Measurements from ENCODE around the gene NRCAM. TPM values are rescaled to one million over a fixed set of nuclear protein-coding genes. Genes with fewer than 3 reads are reported as not detected.

Gene NRCAM
- total and polyA plus RNA-seq, 2 of the 8 experiments (the other 6 are each of a cell fraction or from before 2014, with no cell fraction given) = 2.7 to 3.8 TPM

DNA sequence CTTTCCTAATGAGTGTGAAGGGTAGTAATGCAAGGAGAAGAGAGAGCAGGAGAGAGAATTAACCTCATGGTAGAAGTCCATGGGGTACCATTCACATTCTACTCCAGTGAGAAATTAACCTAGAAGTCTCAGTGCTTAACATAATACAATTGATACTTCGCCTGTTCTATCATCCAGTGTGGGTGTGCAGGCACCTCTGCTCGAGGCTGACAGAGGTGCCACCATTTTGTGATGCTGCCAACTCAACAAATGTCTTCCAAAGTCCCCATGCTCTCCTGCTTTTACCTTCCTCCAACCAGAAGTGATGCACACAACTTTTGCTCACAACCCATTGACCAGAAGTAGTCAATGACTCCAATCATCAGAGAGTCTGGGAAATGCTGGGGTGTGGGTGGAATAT is 207.8 kb downstream of the NRCAM start:
- Histone ChIP-seq H3K36me3 (ENCODE audit: control insufficient read depth in 2 of 4, insufficient read depth in 4 of 4, low read length in 3 of 4) (no peaks in the 10 kb centered on the region), H4K5ac (ENCODE audit: insufficient read length, low read depth, low read length) (no peak overlapping the region), H2BK5ac (ENCODE audit: low read depth, low read length) (no peak overlapping the region), H3K4ac (replicated peaks; ENCODE audit: insufficient read length, low read depth, low read length) (no peak overlapping the region), H3K4me3 (ENCODE audit: extremely low read depth in 1 of 4, insufficient read depth in 2 of 4, low read depth in 3 of 4, low read length in 4 of 4) (no peak overlapping the region), H3K79me2 (ENCODE audit: control insufficient read depth in 1 of 2, insufficient read depth in 2 of 2, low read length in 2 of 2) (no peaks in the 10 kb centered on the region), H3K79me1 (ENCODE audit: low read depth, low read length) (no peaks in the 10 kb centered on the region), H2BK20ac (ENCODE audit: low read length) (no peak overlapping the region), H4K91ac (replicated peaks; ENCODE audit: insufficient read length, low read length) (no peak overlapping the region), H3K56ac (replicated peaks; ENCODE audit: insufficient read length, low read depth, low read length) (no peak overlapping the region), H2BK15ac (ENCODE audit: low read length) (no peak overlapping the region), H4K8ac (ENCODE audit: extremely low read depth, insufficient read depth, low read length) (no peak overlapping the region), H3K9me3 (ENCODE audit: insufficient read depth in 2 of 2, low read depth in 1 of 2, low read length in 1 of 2) (no peaks in the 10 kb centered on the region; a peak in 1 of 4 replicates), H2AFZ (ENCODE audit: low read length) (no peak overlapping the region), H3K18ac (ENCODE audit: extremely low read depth, low read length) (no peak overlapping the region), H3K14ac (ENCODE audit: insufficient read length) (no peak overlapping the region), H2AK5ac (ENCODE audit: low read depth, low read length) (no peak overlapping the region), H2BK120ac (replicated peaks; ENCODE audit: low read depth, low read length) (no peak overlapping the region), H3K27me3 (replicated peaks in 1 of 4; ENCODE audit: control insufficient read depth in 3 of 4, extremely low read depth in 1 of 4, insufficient read depth in 3 of 4, low read length in 3 of 4) (no peaks in the 10 kb centered on the region), H4K20me1 (replicated peaks in 1 of 2; ENCODE audit: control insufficient read depth in 1 of 2, insufficient read depth in 2 of 2, low read length in 2 of 2) (no peaks in the 10 kb centered on the region), H3K27ac (ENCODE audit: low read depth, low read length) (no peak overlapping the region), H3K23me2 (ENCODE audit: low read depth, low read length) (no peaks in the 10 kb centered on the region), H3K23ac (ENCODE audit: insufficient read length) (no peak overlapping the region), H3K4me2 (ENCODE audit: insufficient read depth in 1 of 2, low read depth in 2 of 2, low read length in 2 of 2) (no peak overlapping the region), H3K9ac (replicated peaks in 1 of 4; ENCODE audit: extremely low read depth in 1 of 4, low read depth in 3 of 4, low read length in 3 of 4) (no peak overlapping the region), H2BK12ac (ENCODE audit: low read depth, low read length) (no peak overlapping the region), H3K4me1 (replicated peaks in 1 of 4; ENCODE audit: control insufficient read depth in 3 of 4, insufficient read depth in 4 of 4, low read length in 3 of 4) (peaks cover 0 to 4% (median 0%) of the 10 kb centered on the region in 4 experiments; a peak in 1 of 7 replicates)
- ChIA-PET CTCF (ENCODE audit: partially characterized antibody) (interaction anchor here (0.8 kb wide), 1 partner anchor 23 kb away, joined by 3 read pairs; no protein-coding TSS in a partner anchor), POLR2A (ENCODE audit: partially characterized antibody) (no interaction called here)
- DNase-seq (ENCODE audit: low read depth in 1 of 2, low spot score in 2 of 2) = no peak
- no peak for TF ChIP-seq CBX5 (IDR thresholded peaks at IDR 0.05; ENCODE audit: low read depth, low read length)
- WGBS, 2 experiments (ENCODE audit: extremely low coverage in 1 of 2, insufficient coverage in 1 of 2, insufficient read length in 1 of 2, insufficient replicate concordance in 2 of 2, low coverage in 1 of 2, low lambda C conversion rate in 2 of 2, missing lambda C conversion rate in 1 of 2) = 97% methylated on average over 2 of the region's 2 CpGs; no CpG with 5 or more reads in 1 of the 2 experiments
- no peak for FAIRE-seq

All from H1 (cell line).